Hepatocyte (in vitro differentiated cells): Measurements from ENCODE around the gene C8B. TPM values are rescaled to one million over a fixed set of nuclear protein-coding genes. Genes with fewer than 3 reads are reported as not detected.

Experiments used
- DNase-seq: peaks from one replicate; pipeline ENCODE4 v3.0.0-alpha.2; 2016; ENCODE audit warnings: low spot score
- H2AFZ ChIP-seq: fragments of 200-600 bp; sonication (generic); 2 replicates; pipeline ENCODE4 v1.6.0; 2016; ENCODE audit warnings: antibody characterized with exemption, mild to moderate bottlenecking
- H3K27ac ChIP-seq: fragments of 200-600 bp; sonication (generic); 2 replicates; pipeline ENCODE4 v1.5.1; 2016; ENCODE audit warnings: mild to moderate bottlenecking
- H3K27me3 ChIP-seq: fragments of 200-600 bp; sonication (generic); 2 replicates; pipeline ENCODE4 v1.6.1; 2016
- H3K36me3 ChIP-seq: fragments of 200-600 bp; sonication (generic); replicated peaks from 2 replicates; pipeline ENCODE4 v1.5.1; 2016; ENCODE audit warnings: low read depth; ENCODE audit not compliant: insufficient read depth
- H3K4me1 ChIP-seq: fragments of 200-600 bp; sonication (generic); 2 replicates; pipeline ENCODE4 v1.5.1; 2016; ENCODE audit warnings: mild to moderate bottlenecking, moderate library complexity; ENCODE audit not compliant: insufficient read depth
- H3K4me2 ChIP-seq: fragments of 200-600 bp; sonication (generic); 2 replicates; pipeline ENCODE4 v1.6.0; 2016
- H3K4me3 ChIP-seq: fragments of 200-600 bp; sonication (generic); 2 replicates; pipeline ENCODE4 v1.5.1; 2016; ENCODE audit warnings: mild to moderate bottlenecking
- H3K79me2 ChIP-seq: fragments of 200-600 bp; sonication (generic); 2 replicates; pipeline ENCODE4 v1.6.0; 2017; ENCODE audit warnings: mild to moderate bottlenecking
- H3K9me2 ChIP-seq: fragments of 200-600 bp; sonication (generic); replicated peaks from 2 replicates; pipeline ENCODE4 v1.6.0; 2017; ENCODE audit warnings: mild to moderate bottlenecking; ENCODE audit not compliant: insufficient read depth
- H3K9me3 ChIP-seq: fragments of 200-600 bp; sonication (generic); 2 replicates; pipeline ENCODE4 v1.5.1; 2016; ENCODE audit warnings: low read depth, mild to moderate bottlenecking
- H4K20me1 ChIP-seq: fragments of 200-600 bp; sonication (generic); 2 replicates; pipeline ENCODE4 v1.6.0; 2016; ENCODE audit warnings: mild to moderate bottlenecking; ENCODE audit not compliant: insufficient read depth, poor library complexity, severe bottlenecking
- EZH2 ChIP-seq: fragments of 200-600 bp; sonication (generic); IDR thresholded peaks from 2 replicates; pipeline ENCODE4 v1.6.1; 2016; ENCODE audit warnings: antibody characterized with exemption, mild to moderate bottlenecking, borderline replicate concordance
- EZH2phosphoT487 ChIP-seq: fragments of 200-600 bp; sonication (generic); IDR thresholded peaks from one replicate; pipeline ENCODE4 v1.6.1; 2018; ENCODE audit warnings: antibody characterized with exemption, mild to moderate bottlenecking, low read depth, moderate library complexity; ENCODE audit not compliant: unreplicated experiment, severe bottlenecking
- WGBS: methylation state at CpG from one replicate; pipeline ENCODE4 v1.1.6; 2016; ENCODE audit warnings: low lambda C conversion rate; ENCODE audit errors: missing lambda C conversion rate; 5-methylcytosine and 5-hydroxymethylcytosine counted together
- polyA plus RNA-seq: library from polyadenylated mRNA; unstranded; fragments of >200 nt; fragmentation: Nextera tagmentation; extraction: Ambion mirVana; gene quantifications from 2 replicates; pipeline ENCODE4 v1.2.1, GENCODE V29; 2016
- total RNA-seq: library from RNA; depleted of rRNA; stranded (reverse); fragments of >200 nt; gene quantifications from 2 replicates; pipeline ENCODE4 v1.2.3, GENCODE V29; 2014
- TF ChIP-seq, protein P1 (sequence below): fragments of 200-600 bp; sonication (generic); IDR thresholded peaks from 2 replicates; pipeline ENCODE4 v1.5.1; 2016; ENCODE audit warnings: antibody characterized with exemption, mild to moderate bottlenecking; ENCODE audit not compliant: poor library complexity

C8B gene
- total and polyA plus RNA-seq, 2 experiments from 2014 or later = 22.1 to 29.0 TPM

DNA sequence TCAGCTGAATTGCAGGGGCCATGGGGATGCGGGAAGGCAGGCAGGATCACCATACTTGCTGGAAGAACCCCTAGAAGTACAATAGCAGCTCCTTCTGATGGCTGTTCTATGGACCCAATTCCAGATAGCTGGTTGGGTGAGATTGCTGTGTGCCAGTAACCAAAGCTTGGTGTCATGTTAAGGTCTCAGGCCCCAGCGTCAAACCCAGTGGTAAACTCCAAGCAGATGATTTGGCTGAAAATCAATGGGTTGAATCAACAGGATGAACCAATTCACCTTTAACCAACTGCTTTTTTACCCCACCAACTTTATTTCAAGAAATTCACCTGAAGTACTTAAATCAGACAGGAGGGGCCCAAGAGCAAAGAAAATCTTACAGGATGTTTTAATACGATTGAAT, 37.8 kb downstream of the C8B start:
- H3K27me3 ChIP-seq = no peaks in the 10 kb centered on the region
- TF ChIP-seq, protein P1, sequence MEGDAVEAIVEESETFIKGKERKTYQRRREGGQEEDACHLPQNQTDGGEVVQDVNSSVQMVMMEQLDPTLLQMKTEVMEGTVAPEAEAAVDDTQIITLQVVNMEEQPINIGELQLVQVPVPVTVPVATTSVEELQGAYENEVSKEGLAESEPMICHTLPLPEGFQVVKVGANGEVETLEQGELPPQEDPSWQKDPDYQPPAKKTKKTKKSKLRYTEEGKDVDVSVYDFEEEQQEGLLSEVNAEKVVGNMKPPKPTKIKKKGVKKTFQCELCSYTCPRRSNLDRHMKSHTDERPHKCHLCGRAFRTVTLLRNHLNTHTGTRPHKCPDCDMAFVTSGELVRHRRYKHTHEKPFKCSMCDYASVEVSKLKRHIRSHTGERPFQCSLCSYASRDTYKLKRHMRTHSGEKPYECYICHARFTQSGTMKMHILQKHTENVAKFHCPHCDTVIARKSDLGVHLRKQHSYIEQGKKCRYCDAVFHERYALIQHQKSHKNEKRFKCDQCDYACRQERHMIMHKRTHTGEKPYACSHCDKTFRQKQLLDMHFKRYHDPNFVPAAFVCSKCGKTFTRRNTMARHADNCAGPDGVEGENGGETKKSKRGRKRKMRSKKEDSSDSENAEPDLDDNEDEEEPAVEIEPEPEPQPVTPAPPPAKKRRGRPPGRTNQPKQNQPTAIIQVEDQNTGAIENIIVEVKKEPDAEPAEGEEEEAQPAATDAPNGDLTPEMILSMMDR = no peak
- TF ChIP-seq EZH2phosphoT487 (no peak), EZH2 (no peak)
- 96% methylated on average over 3 of the region's 3 CpGs for WGBS
- H3K4me2 ChIP-seq = no peak overlapping the region
- H3K9me2 ChIP-seq = no peaks in the 10 kb centered on the region
- H3K79me2 ChIP-seq = no peaks in the 10 kb centered on the region
- H3K4me1 ChIP-seq = no peaks in the 10 kb centered on the region
- DNase-seq = no peak
- H3K9me3 ChIP-seq = no peaks in the 10 kb centered on the region
- no peaks in the 10 kb centered on the region for H4K20me1 ChIP-seq
- H3K27ac ChIP-seq = no peak overlapping the region
- H2AFZ ChIP-seq = no peak overlapping the region
- H3K4me3 ChIP-seq = no peak overlapping the region
- H3K36me3 ChIP-seq = no peaks in the 10 kb centered on the region

DNA sequence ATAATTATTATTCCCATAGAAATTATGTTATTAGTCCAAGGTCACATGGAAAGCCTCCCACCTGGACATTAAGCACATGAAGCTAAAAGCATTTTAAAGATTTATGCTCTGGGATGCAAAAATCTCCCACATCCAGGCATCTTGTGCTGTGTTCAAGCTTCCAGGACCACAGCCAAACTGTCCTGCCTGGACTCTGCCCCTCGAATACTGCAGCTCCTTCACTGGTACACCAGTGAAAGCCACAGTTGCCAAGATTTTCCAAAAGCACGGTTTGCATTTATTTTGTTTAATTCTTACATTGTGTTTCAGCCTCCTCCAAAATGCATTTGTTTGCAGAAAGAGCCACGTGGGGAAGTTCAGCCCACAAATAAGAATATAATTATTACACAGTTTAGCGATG, 38.6 kb downstream of the C8B start:
- Histone ChIP-seq H3K9me3 (no peaks in the 10 kb centered on the region), H2AFZ (no peak overlapping the region), H3K27me3 (no peaks in the 10 kb centered on the region), H4K20me1 (no peaks in the 10 kb centered on the region), H3K4me2 (no peak overlapping the region), H3K9me2 (no peaks in the 10 kb centered on the region), H3K36me3 (no peaks in the 10 kb centered on the region), H3K4me1 (no peaks in the 10 kb centered on the region), H3K4me3 (no peak overlapping the region), H3K27ac (no peak overlapping the region), H3K79me2 (no peaks in the 10 kb centered on the region)
- DNase-seq = no peak
- TF ChIP-seq, protein P1 = no peak
- TF ChIP-seq EZH2phosphoT487 (no peak), EZH2 (no peak)
- 89% methylated on average over 4 of the region's 4 CpGs for WGBS

DNA sequence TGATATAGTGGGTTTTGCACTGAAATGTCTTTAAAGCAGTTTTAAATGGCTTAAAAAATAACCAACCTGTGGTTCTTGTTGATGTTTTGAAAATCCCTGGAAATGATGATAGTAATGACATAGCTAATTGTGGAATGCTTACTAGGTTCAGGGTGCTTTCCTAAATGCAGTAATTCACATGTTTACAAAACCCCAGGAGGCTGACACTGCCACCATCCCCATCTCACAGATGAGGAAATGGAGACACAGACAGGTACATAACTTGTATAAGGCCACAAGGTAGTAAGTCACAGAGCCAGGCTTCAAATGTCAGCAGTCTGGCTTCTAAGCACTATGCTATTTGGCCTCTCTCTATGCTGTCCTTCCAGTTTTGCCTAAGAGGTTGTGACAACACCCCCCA, 40.6 kb downstream of the C8B start:
- H2AFZ ChIP-seq = no peak overlapping the region
- H3K27me3 ChIP-seq = no peaks in the 10 kb centered on the region
- no peak overlapping the region for H3K4me2 ChIP-seq
- no peak overlapping the region for H3K27ac ChIP-seq
- H3K4me1 ChIP-seq = no peaks in the 10 kb centered on the region
- no peaks in the 10 kb centered on the region for H3K9me2 ChIP-seq
- H3K9me3 ChIP-seq = no peaks in the 10 kb centered on the region
- TF ChIP-seq EZH2 = no peak
- no peak overlapping the region for H3K4me3 ChIP-seq
- H3K79me2 ChIP-seq = no peaks in the 10 kb centered on the region
- H3K36me3 ChIP-seq = no peaks in the 10 kb centered on the region
- no peak for DNase-seq
- no peaks in the 10 kb centered on the region for H4K20me1 ChIP-seq

DNA sequence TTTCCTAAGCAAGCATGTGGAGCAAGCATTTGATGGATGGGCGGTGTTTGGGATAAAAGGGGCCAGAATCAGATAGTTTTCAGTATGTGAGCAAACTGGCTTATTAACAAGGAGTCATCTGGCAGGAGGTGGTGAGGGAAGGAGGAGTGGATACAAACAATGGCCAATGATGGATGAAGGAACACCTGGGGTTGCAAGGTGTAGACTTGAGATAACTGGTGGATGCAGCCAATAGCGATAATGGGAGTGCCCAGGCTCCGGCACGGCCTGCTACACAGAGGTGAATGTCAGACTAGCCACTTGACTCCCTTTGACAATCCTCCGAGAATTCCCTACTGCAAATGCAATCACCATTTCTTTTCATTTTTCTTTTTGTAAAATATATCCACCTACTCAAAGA, 41.7 kb downstream of the C8B start:
- Histone ChIP-seq H3K27me3 (no peaks in the 10 kb centered on the region), H4K20me1 (no peaks in the 10 kb centered on the region), H3K4me1 (peaks cover 10% of the 10 kb centered on the region), H3K27ac (no peak overlapping the region), H2AFZ (no peak overlapping the region), H3K79me2 (no peaks in the 10 kb centered on the region), H3K9me3 (no peaks in the 10 kb centered on the region), H3K4me3 (no peak overlapping the region), H3K9me2 (no peaks in the 10 kb centered on the region), H3K36me3 (no peaks in the 10 kb centered on the region), H3K4me2 (no peak overlapping the region)
- TF ChIP-seq, protein P1 = no peak
- no peak for TF ChIP-seq EZH2
- TF ChIP-seq EZH2phosphoT487 = no peak
- DNase-seq = no peak
- 89% methylated on average over 5 of the region's 5 CpGs for WGBS
